Measurements from ENCODE around the gene POGK.
"Not testable (repeated sequence)": the region's sequence is repeated elsewhere in the genome, so short reads cannot be mapped to it uniquely, and the experiment has no call there.

The POGK gene

GRCh38 chr1:166838766-166839599 lies at the start of gene POGK:
Gene POGK (plus strand): TSS chr1:166839475. CDS start chr1:166840957, 1,482 bp downstream.
- DNase-seq (peak; percentile 87), ATAC-seq (peak; percentile 97)

DNA sequence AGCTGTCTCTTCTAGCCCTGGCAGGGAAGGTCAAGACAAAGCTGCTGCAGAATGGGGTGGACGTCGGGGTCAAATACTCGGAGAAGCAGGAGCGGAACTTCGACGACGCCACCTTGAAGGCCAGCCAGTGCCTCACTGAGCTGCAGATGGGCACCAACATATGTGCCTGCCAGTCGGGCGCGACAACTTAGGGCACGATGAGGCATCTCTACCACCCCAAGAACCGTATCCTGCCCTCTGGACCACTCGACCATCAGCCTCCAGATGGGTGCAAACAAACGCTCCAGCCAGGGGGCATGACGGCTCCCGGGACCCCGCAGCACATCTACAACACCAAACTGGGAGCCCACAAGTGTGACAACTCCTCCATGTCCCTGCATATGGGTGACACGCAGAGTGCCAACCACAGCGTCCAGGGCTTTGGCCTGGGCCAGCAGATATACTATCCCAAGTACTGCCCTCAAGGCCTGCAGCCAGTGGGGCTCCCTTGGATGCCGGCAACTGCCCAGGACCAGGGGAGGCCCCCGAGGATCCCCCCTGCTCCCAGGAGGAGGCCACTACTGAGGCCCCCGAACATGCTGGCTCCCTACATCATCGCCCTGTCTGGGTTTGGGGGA lies 42.5 kb upstream of the POGK start:
- DNase-seq: no peak
- ATAC-seq: no peak

DNA sequence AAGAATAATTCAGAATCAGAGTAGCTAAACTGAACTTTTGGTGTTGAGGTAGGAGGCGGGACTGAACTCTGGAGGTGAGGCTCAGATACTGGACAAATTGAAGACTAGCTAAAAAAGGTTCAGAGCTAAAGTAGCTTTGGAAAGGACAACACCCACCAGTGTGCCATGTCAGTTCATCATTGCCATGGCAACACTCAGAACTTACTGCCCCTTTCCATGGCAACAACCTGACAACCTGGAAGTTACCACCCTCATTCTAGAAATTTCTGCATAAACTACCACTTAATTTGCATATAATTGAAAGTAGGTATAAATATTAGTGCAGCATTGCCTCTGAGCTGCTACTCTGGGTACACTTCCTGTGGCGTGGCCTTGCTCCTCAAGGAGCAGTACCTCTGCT lies 30.3 kb upstream of the POGK start:
- DNase-seq (no peak), ATAC-seq (no peak)

- DNase-seq (no peak), ATAC-seq (no peak)
These were observed 27.6 kb upstream of the POGK start for GRCh38 chr1:166811691-166812090.

DNA sequence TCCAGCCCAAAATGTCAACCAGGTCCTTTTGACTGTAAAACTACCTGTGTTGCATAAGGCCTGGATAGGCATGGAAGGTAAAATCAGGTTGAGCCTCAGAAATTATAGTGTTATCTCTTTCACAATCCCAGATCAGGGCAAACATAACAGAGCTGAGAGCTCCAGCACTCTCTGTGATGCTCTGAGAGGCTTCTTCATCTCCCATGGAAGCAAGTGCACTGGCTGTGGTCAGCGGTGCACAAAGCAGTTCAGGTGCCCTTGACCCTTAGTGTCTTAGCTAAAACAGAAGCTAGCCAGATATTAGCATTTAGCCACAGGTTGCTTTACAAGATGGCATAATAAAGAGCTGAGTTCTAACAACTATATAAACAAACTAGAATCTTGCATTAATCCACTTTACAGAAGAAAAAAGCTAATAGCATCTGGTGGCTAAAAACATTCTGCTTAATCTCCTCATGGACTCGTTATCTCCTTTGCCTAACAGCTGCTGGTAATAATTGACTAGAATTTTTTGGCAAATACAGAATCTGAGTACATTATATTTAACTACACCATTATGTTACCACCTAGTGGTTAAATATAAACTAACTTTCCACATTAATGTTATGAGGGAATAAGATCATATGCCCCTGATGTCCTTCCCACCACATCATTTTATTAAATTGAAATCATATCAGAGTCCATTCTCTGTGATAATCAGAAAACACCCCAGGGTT lies 25.6 kb upstream of the POGK start:
- DNase-seq (no peak), ATAC-seq (no peak)

DNA sequence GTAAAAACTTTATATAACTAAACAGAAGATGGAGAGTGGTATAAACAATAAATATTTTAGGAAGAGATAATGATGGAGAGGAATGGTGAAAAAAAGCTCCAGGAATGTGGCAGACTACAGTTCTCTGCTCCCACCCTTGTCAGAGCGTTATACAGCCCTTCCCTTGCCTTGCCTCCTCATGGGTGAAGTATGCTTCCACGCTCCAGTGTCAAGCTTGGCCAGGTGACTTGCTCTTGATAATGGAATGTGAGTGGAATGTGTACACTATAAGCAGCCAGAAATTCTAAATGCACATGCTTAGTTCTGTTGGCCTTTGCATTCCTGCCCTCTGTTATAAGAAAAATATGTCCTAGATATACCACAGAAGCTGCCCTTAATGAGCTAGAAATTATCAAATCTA lies 24.7 kb upstream of the POGK start:
- ATAC-seq (no peak), DNase-seq (no peak)

DNA sequence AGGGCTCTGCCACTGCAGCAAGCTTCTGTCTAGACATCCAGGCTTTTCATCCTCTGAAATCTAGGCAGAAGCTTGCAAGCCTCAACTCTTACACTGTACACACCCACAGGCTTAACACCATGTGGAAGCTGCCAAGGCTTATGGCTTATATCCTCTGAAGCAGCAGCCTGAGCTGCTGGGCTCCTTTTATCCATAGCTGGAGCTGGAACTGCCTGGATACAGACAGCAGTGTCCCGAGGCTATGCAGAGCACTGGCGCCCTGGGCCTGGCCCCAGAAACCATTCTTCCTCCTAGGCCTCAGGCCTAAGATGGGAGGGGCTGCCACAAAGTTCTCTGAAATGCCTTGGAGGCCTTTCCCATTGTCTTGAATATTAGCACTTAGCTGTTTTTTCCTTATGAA lies 19.3 kb upstream of the POGK start:
- ATAC-seq (no peak), DNase-seq (no peak)

DNA sequence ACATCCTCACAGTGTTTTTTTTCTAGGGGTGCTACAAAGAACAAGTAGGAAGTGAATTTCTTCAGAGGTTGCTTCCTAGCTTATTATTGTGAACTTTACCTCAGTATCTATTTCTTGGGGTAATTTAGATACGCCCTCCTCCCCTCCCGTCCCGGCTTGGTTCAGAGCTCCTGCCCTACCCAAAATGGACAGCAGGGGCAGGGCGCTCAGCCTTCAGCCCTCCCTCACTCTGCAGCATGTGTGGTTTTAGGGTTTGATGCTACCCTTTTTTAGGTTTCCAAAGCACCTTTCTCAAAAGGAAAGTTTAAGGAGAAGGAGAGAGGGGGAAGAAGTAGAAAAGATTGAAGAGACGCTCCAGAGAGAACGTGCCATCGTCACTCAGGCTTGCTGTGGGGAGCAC lies 16.9 kb upstream of the POGK start:
- ATAC-seq (no peak), DNase-seq (no peak)

DNA sequence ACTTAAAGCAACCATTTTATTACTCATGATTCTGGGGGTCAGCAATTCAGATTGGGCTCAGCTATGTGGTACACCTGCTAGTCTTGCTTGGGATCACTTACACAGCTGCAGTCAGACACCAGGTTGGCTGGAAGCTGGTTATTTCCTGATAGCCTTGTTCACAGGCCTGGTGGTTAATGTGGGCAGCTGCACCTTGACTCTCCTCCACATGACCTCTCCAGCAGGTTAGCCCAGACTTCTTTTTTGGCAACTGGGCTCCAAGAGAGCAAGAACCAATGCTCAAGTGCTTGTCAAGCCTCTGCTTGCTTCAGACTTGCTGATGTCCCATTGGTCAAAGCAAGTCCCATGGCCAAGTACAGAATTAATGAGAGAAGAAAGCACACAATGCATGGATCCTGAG lies 11.8 kb upstream of the POGK start:
- no peak for DNase-seq
- no peak for ATAC-seq

DNA sequence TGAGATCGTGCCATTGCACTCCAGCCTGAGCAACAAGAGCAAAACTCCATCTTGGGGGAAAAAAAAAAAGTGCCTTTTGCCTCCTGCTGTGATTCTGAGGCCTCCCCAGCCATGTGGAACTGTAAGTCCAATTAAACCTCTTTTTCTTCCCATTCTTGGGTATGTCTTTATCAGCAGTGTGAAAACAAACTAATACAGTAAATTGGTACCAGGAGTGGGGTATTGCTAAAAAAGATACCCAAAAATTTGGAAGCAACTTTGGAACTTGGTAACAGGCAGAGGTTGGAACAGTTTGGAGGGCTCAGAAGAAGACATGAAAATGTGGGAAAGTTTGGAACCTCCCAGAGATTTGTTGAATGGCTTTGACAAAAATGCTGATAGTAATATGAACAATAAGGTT lies 9.5 kb upstream of the POGK start:
- ATAC-seq: not testable (repeated sequence)

DNA sequence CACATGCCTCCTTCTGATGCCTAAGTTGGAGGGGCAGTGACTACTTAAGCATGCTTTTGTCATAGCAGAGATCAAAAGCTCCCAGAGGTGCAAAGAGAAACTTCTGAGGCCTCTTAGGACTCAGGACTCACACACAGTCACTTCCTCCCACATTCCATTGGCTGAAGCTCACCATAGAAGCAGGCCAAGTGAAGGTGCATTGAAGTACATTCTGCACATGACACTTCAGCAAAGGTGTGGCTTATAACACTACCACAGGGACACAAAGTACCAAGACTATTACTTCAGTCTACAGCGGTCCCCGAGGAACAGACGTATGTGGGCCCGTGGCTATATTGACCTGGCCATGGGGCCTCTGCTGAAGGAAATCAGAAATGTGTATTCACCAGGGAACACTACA lies 2.5 kb upstream of the POGK start:
- ATAC-seq (no peak), DNase-seq (no peak)

More for the DNA sequence above, 9.5 kb upstream of the POGK start:
- not testable (repeated sequence) for DNase-seq

DNA sequence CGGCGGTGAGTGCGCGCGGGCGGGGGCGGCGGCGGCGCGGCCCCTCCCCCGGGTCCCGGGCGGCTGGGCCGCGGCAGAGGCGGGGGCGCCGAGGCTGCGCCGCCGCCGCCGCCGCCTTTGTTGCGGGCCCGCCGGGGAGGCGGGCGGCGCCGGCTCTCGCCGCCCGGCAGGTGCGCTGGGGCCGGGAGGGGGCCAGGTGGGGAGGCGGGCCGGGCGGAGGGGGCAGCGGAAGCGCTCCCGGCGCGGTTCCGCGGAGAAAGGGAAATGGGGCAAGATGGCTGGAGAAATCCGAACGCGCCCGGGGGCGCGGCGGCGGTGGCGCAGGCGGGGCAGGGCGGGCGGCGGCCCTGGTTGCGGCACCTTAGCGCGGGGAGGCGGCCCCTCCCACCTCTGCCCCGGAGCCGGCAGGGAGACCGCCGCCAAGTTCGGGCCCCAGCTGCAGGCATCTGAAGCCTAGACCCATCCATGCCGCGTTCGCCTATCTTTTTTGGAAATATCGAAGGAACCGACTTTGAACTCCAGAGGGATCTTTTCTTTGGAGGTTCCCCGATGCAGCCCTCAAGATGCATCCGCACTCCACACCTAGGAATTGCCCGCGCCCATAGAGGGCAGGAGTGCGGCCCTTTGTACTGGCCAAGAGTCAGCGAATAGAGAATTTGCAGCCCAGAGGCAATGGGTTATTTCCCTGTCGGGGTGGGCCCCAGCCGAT lies 479 bp downstream of the POGK start:
- peak; percentile 66 for DNase-seq
- peak; percentile 29 for ATAC-seq

DNA sequence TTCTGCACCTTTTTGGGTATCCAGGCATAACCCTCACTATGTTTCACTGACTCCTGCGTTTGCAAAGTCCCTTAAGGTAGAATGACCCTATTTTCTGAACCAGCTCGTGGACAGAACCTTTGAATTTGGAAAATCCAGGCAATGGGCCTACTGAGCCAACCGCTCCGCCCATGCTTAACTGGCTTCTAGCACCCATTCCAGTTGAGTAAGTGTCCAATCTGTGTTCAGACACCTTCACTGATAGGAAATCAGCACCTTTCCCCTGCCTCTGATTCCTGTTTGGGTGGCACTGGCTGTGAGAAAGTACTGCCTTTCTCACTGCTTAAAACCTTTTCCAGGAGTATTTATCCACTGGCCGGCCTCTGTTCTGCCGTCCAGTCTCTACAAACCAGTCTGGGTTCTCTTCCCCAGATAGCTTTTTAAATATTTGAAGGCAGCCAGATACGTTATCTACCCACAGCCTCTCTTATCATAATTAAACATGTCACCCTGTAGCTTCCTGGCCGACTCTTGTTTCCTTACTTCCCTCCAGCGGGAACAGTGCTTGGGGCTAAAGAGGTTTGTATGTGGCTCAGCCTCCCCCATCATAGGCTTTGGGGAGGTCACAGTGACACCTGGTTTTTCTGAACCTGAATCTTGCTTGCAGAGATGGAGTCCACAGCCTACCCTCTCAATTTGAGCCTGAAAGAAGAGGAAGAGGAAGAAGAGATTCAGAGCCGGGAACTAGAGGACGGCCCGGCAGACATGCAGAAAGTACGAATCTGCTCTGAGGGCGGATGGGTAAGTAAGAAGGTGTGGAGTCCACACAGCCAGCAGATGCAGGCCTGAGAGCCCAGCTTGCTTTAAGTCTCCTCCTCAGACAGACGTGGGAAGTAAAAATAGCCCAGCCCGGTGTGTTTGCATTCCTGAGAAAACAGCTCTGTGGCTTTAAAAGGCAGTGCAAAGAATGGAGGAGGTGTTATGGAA lies 1.3 kb downstream of the POGK start:
- no peak for DNase-seq
- no peak for ATAC-seq

GRCh38 chr1:166843322-166843721 lies 4.0 kb downstream of the POGK start:
- DNase-seq: no peak

GRCh38 chr1:166843769-166844596 lies 4.7 kb downstream of the POGK start:
- DNase-seq: no peak
- ATAC-seq: no peak

More at GRCh38 chr1:166843322-166843721, 4.0 kb downstream of the POGK start:
- ATAC-seq: no peak

DNA sequence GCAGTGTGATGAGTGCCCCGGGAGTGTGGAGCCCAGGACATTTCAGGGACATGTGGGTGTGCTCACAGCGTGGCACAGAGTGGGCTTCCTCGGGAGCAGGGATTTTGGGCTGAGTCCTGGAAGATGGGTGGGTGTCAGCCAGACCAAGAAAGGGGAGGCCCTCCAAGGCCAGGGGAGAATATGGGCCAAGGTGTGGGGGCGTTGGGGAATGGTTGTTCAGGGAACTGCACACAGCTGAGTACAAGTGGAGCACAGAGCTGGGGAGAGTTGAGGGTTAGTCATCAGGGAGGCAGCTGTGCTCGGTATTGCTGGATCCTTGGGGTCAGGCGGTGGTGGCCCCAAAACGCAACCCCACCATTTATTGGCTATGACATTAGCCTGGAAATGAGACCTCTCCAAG lies 5.5 kb downstream of the POGK start:
- DNase-seq: no peak
- no peak for ATAC-seq

DNA sequence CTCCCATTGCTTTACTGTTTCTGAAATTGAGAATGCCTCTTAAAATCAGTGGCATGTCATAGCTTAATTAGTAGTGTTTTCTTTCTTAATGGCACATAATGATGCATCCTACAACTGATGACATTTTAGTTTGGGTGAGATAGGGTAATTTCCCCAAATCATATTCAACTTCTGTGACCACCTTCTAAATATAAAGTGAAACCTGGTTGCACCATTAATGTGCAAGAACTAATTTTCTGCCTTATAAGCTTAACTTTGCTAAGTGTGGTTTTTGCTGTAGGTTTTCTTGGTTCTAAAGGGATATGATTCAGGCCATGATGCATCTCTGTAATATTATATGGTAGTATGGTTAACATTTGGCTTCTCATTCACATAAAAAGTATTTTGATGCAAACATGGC lies 8.9 kb downstream of the POGK start:
- DNase-seq (no peak), ATAC-seq (peak; percentile 62)

- no peak for ATAC-seq
These were observed 9.9 kb downstream of the POGK start for GRCh38 chr1:166849135-166849534.

DNA sequence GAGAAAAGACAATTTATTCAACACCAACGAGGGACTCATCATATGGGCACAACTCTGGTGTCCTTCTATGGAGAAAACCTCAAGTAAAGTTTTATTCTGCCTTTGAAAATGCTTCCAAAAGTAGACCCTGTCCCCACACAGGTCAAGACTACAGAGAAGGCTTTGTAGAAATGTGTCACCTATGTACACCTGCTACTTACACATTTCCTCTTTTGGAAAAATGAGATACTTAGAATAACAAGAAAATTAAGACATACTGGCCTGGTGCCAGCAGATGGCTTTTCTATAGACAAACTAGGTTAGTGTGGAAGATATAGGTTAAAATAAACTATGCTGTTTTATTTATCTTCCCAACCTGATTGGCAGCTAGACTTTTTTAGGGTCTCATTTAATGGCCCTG lies 13.6 kb downstream of the POGK start:
- no peak for DNase-seq
- ATAC-seq: no peak

More at GRCh38 chr1:166849135-166849534, 9.9 kb downstream of the POGK start:
- no peak for DNase-seq

DNA sequence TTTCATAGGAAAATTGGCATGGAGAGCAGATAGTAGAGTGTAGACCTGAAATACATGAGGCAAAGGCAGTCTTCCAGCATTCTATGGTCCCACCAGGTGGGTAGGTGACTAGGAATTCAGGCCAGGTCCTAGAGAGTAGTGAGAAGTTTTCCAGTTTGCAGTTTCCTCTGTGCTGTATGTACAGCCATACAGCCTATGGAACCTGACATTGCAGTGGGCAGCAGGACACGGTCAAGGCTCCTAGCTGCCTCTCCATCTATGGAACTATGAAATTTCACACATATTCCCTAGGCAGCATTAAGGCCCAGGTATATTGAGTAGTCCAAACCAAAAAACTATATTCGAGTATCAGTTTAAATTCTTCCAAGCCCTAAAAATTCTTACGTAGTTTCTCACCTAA lies 16.3 kb downstream of the POGK start:
- ATAC-seq (peak; percentile 46), DNase-seq (no peak)
